ENCODE data around the gene DTNA.

DTNA gene

DNA sequence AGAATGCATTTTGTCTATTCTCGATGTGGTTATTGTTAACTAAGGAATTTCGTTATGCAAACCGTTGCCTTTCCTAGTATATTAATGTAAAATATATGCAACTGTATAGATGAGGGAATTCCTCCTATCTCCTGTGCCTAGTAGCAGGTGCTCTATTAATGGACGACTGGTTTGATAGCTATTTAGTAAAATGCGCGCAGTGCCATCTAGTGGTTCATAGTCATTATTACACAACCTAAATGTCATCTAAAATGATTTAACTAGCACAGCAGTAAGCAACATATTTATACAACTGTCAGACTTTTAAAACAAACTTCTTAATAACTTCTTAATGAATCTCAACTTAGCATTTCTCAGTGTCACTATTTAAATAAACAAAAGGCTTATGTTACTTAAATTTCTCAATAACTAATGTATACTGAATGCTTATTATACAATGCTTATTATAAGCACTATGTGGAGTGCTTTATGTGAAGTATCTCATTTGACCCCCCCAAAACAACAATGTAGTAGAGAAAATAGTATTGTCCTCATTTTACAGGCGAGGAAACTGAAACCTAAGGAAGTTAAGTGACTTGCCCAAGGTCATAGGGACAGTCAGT, 77.9 kb downstream of the DTNA start:
- TF ChIP-seq RAD21 (IDR thresholded peaks at IDR 0.05; ENCODE audit: low read depth): peak; percentile 89
- TF ChIP-seq CEBPB (IDR thresholded peaks at IDR 0.05): peak; percentile 24; the same call in 1 of the 2 replicates
- TF ChIP-seq FOXM1 (IDR thresholded peaks at IDR 0.05; ENCODE audit: borderline replicate concordance, low read depth): no peak

DNA sequence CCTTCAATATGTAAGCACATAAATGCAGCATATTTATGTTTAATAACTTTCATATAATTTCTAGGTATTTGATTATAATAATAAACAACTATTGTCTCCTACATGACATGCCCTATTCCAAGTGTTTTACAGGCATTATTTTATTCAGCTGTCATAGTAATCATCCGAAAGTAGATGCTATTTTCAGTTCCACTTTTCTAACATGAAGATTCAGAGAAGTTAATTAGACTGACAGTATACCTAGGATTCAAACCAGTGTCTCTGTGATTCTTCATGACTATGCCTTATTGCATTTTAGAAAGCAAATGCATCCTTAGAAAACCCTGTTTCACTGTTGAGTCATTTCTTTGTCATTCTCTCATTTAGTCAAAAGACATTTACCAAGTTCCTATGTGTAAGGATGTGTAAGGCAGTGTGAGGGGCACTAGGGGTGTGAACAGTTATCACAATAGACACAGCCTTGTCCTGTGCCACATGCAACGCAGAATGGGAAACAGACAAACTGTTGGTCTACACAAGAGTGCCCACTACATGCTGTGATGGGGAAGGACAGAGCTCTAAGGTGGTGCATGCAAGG, 79.8 kb downstream of the DTNA start:
- TF ChIP-seq TEAD4 (IDR thresholded peaks at IDR 0.05) (no peak), ZBTB7A (IDR thresholded peaks at IDR 0.05; ENCODE audit: low read depth) (no peak), CREB1 (IDR thresholded peaks at IDR 0.05; ENCODE audit: low read depth) (no peak), CEBPB (IDR thresholded peaks at IDR 0.05) (no peak), RAD21 (IDR thresholded peaks at IDR 0.05; ENCODE audit: low read depth) (no peak), YY1 (IDR thresholded peaks at IDR 0.05; ENCODE audit: low read depth) (no peak), FOXM1 (IDR thresholded peaks at IDR 0.05; ENCODE audit: borderline replicate concordance, low read depth) (no peak), TCF12 (IDR thresholded peaks at IDR 0.05; ENCODE audit: low read depth) (no peak), NFIC (IDR thresholded peaks at IDR 0.05) (no peak), TAF1 (IDR thresholded peaks at IDR 0.05; ENCODE audit: low read depth) (no peak), EP300 (IDR thresholded peaks at IDR 0.05; ENCODE audit: borderline replicate concordance) (no peak), EGR1 (IDR thresholded peaks at IDR 0.05) (no peak)
- TF ChIP-seq, protein P1, sequence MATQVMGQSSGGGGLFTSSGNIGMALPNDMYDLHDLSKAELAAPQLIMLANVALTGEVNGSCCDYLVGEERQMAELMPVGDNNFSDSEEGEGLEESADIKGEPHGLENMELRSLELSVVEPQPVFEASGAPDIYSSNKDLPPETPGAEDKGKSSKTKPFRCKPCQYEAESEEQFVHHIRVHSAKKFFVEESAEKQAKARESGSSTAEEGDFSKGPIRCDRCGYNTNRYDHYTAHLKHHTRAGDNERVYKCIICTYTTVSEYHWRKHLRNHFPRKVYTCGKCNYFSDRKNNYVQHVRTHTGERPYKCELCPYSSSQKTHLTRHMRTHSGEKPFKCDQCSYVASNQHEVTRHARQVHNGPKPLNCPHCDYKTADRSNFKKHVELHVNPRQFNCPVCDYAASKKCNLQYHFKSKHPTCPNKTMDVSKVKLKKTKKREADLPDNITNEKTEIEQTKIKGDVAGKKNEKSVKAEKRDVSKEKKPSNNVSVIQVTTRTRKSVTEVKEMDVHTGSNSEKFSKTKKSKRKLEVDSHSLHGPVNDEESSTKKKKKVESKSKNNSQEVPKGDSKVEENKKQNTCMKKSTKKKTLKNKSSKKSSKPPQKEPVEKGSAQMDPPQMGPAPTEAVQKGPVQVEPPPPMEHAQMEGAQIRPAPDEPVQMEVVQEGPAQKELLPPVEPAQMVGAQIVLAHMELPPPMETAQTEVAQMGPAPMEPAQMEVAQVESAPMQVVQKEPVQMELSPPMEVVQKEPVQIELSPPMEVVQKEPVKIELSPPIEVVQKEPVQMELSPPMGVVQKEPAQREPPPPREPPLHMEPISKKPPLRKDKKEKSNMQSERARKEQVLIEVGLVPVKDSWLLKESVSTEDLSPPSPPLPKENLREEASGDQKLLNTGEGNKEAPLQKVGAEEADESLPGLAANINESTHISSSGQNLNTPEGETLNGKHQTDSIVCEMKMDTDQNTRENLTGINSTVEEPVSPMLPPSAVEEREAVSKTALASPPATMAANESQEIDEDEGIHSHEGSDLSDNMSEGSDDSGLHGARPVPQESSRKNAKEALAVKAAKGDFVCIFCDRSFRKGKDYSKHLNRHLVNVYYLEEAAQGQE (IDR thresholded peaks at IDR 0.05; ENCODE audit: low read depth): no peak
- TF ChIP-seq, protein P2, sequence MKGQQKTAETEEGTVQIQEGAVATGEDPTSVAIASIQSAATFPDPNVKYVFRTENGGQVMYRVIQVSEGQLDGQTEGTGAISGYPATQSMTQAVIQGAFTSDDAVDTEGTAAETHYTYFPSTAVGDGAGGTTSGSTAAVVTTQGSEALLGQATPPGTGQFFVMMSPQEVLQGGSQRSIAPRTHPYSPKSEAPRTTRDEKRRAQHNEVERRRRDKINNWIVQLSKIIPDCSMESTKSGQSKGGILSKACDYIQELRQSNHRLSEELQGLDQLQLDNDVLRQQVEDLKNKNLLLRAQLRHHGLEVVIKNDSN (IDR thresholded peaks at IDR 0.05): no peak
- TF ChIP-seq, protein P3, sequence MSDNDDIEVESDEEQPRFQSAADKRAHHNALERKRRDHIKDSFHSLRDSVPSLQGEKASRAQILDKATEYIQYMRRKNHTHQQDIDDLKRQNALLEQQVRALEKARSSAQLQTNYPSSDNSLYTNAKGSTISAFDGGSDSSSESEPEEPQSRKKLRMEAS (IDR thresholded peaks at IDR 0.05): no peak

DNA sequence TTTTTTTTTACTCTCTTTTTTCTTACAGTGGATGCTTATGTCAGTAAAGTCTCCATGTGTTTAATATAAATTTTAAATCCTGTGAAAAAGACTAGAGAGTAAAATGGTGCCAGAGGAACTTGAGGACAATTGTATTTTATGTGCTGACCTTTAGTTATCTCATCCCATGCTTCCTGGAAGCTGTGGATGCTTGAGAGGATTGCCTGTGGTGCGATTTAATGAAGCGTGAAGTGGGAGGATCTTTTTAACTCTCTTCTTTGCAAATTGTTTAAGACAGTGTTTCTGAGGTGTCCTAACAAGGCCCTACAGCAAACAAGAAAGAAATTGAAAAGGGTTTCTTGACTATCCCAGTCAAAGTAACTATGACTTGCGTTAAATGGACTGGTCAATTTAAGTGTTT, 84.2 kb downstream of the DTNA start:
- no peak for TF ChIP-seq EP300 (IDR thresholded peaks at IDR 0.05; ENCODE audit: borderline replicate concordance)
- TF ChIP-seq FOXM1 (IDR thresholded peaks at IDR 0.05; ENCODE audit: borderline replicate concordance, low read depth): no peak
- no peak for TF ChIP-seq RAD21 (IDR thresholded peaks at IDR 0.05; ENCODE audit: low read depth)
- TF ChIP-seq, protein P2 (IDR thresholded peaks at IDR 0.05): no peak
- no peak for TF ChIP-seq YY1 (IDR thresholded peaks at IDR 0.05; ENCODE audit: low read depth)

DNA sequence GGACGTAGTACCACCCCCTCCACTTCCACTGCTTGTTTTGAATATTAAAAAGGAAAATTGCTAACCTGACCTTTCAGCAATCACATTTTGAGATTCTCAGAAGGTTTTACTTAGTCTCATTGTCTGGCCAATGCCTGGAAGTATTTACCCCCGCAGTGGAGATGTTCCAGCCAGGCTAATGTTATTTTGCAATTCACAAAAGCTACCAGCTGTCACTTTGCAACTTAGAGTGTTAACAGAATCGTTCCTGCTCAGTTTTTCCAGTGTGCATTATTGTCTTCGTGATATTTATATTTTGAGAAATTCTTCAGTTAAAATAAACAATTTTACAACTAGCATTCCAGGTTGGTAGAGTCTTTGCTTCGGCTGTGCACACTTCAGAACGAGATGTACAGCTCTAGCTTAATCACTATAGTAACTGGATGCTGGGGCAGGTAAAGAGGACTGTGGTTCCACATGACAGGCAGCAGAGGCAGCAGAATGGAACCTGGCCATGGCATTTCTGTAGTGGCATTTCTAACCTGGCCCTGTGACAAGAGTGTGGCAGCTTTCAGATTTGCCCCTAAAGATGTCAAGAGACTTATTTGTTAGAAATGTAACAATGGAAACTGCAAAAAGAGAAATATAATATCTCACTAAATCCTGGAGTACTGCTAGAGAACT, 85.1 kb downstream of the DTNA start:
- TF ChIP-seq ZBTB7A (IDR thresholded peaks at IDR 0.05; ENCODE audit: low read depth) (no peak), RAD21 (IDR thresholded peaks at IDR 0.05; ENCODE audit: low read depth) (no peak)
- TF ChIP-seq, protein P3 (IDR thresholded peaks at IDR 0.05): no peak
- TF ChIP-seq, protein P2 (IDR thresholded peaks at IDR 0.05): no peak

DNA sequence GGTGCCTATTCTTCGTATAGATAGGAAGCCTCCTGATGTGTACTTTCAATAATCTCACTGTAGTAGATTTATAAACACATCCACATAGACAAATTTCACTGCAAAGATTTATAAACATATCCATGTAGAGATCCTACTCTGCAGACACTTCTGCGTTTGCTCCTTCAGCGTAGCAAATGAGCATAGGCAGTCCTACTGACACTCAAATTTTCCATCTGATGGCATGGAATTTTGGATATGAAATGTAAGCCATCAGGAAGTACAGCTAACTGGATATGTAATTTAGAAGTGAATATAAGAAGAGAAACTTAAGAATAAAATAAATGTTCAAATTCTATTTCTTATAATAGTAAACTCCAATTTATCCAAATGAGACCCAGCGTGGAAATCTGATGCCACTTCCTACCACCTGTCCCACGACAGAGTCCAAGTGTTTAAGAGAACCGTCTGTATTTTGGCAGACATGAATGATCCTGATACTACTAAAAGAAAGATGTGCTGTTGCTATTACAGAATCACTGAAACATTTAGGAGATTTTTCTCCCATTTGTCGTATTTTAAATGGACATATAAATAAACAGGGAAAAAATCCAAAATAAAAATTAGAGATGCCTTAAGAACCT, 86.0 kb downstream of the DTNA start:
- TF ChIP-seq, protein P1 (IDR thresholded peaks at IDR 0.05; ENCODE audit: low read depth): no peak
- TF ChIP-seq, protein P3 (IDR thresholded peaks at IDR 0.05): no peak
- TF ChIP-seq CREB1 (IDR thresholded peaks at IDR 0.05; ENCODE audit: low read depth) (no peak), ZBTB7A (IDR thresholded peaks at IDR 0.05; ENCODE audit: low read depth) (no peak), EGR1 (IDR thresholded peaks at IDR 0.05) (no peak)
